ENCODE results near the gene SCRN1.

Gene SCRN1

DNA sequence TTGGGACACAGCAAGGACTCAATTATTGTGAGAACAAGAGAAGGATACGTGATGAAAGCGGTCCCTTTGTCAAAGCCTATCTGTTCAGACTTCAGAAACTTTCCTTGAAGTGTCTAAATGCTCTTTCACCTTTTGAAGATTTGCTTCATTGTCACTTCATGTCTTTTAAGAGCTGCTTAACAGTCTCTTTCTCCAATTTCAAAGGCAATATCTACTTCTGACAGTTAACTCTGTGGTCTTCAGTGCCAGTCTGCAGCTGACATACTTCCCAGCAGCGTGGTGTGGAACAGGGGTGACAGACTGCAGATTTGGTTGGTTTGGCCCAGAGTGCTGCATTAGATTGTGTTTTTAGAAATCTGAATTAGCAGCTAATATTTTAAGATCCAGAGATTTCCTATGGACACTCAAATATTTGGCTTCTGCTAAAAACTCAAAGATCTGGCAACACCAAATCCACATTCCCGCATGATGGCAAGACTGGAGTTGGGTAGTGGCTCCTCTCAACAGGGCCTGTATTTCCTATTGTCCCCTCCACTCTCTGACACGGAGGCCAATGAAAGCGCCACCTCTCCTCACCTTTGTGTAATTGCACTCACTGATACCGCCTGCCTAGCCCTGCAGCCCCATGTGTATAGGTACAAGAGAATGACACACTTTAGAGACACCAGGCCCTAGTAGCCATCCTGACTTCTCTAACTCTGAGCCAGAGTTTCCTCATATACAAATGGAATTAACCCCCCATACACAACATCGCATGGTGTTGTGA lies 11.5 kb downstream of the SCRN1 start:
- no peak for TF ChIP-seq CTCF (IDR thresholded peaks at IDR 0.05; ENCODE audit: low read length, missing control alignments)
- DNase-seq (ENCODE audit: low read depth), result no peak
- no peak overlapping the region for H3K4me3 ChIP-seq (replicated peaks; ENCODE audit: low read depth, low read length)

GRCh38 chr7:29976673-29977415 lies 12.8 kb downstream of the SCRN1 start:
- peak; percentile 89 for DNase-seq (ENCODE audit: low read depth)
- TF ChIP-seq CTCF (IDR thresholded peaks at IDR 0.05; ENCODE audit: low read length, missing control alignments), result no peak
- H3K4me3 ChIP-seq (replicated peaks; ENCODE audit: low read depth, low read length), result no peak overlapping the region

- TF ChIP-seq CTCF (IDR thresholded peaks at IDR 0.05; ENCODE audit: low read length, missing control alignments), result no peak
- H3K4me3 ChIP-seq (replicated peaks; ENCODE audit: low read depth, low read length), result no peak overlapping the region
- DNase-seq (ENCODE audit: low read depth), result peak; percentile 58
Measured at GRCh38 chr7:29976266-29976665, 13.3 kb downstream of the SCRN1 start.

- DNase-seq (ENCODE audit: low read depth), result no peak
- H3K4me3 ChIP-seq (replicated peaks; ENCODE audit: low read depth, low read length), result no peak overlapping the region
- TF ChIP-seq CTCF (IDR thresholded peaks at IDR 0.05; ENCODE audit: low read length, missing control alignments), result no peak
Measured at GRCh38 chr7:29975561-29975960, 14.0 kb downstream of the SCRN1 start.

- TF ChIP-seq CTCF (IDR thresholded peaks at IDR 0.05; ENCODE audit: low read length, missing control alignments), result no peak
- no peak for DNase-seq (ENCODE audit: low read depth)
- no peak overlapping the region for H3K4me3 ChIP-seq (replicated peaks; ENCODE audit: low read depth, low read length)
Measured at GRCh38 chr7:29974286-29974685, 15.3 kb downstream of the SCRN1 start.

DNA sequence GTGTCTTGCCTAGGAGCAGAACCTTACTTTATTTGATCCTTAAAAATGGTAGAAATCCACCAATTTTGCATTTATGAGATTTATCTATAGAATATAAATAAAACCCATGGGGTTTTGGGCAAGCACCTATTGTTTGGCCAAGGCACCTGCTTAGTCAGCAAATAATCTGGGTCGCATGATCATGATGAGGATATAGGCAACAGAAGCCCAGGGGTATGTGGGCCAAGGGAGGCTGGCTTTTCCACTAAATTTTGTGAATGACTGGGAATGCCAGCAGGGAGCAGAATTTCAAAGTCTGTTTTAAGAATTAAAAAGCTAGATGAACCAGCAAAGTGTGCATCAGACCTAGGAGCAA lies 17.3 kb downstream of the SCRN1 start:
- DNase-seq (ENCODE audit: low read depth), result no peak
- no peak for TF ChIP-seq CTCF (IDR thresholded peaks at IDR 0.05; ENCODE audit: low read length, missing control alignments)
- H3K4me3 ChIP-seq (replicated peaks; ENCODE audit: low read depth, low read length), result no peak overlapping the region

Measured in fibroblast of pulmonary artery (primary cell).